Osteoblast (primary cell): Measurements from ENCODE around the gene RECQL5. TPM values are rescaled to one million over a fixed set of nuclear protein-coding genes. Genes with fewer than 3 reads are reported as not detected.

Source experiments
- DNase-seq: peaks from one replicate; pipeline ENCODE4 v3.0.0; 2011; ENCODE audit warnings: low spot score, mixed read lengths; ENCODE audit not compliant: insufficient read length; ENCODE audit errors: missing footprints
- H2AFZ ChIP-seq: 2 replicates; pipeline ENCODE4 v1.6.0; 2011; ENCODE audit warnings: mild to moderate bottlenecking, low read length
- H3K27ac ChIP-seq: 2 replicates; pipeline ENCODE4 v1.5.1; 2011; ENCODE audit warnings: mild to moderate bottlenecking, low read depth, low read length, moderate library complexity
- H3K27me3 ChIP-seq: 2 replicates; pipeline ENCODE4 v1.6.0; 2012; ENCODE audit warnings: mild to moderate bottlenecking, control low read depth, inconsistent platforms, low read length, moderate library complexity; ENCODE audit not compliant: insufficient read depth
- H3K36me3 ChIP-seq: 2 replicates; pipeline ENCODE4 v1.5.1; 2011; ENCODE audit warnings: mild to moderate bottlenecking, low read length, control low read depth, moderate library complexity; ENCODE audit not compliant: insufficient read depth
- H3K4me1 ChIP-seq: 2 replicates; pipeline ENCODE4 v1.5.1; 2011; ENCODE audit warnings: mild to moderate bottlenecking, low read length, control low read depth, moderate library complexity; ENCODE audit not compliant: insufficient read depth
- H3K4me2 ChIP-seq: 2 replicates; pipeline ENCODE4 v1.6.0; 2011; ENCODE audit warnings: mild to moderate bottlenecking, low read length; ENCODE audit not compliant: insufficient read depth
- H3K4me3 ChIP-seq: fragments of 200-600 bp; sonication (generic); 3 replicates; pipeline ENCODE4 v1.5.1; 2012; ENCODE audit warnings: mild to moderate bottlenecking, low read length, inconsistent platforms; ENCODE audit not compliant: insufficient read depth
- H3K79me2 ChIP-seq: 2 replicates; pipeline ENCODE4 v1.6.0; 2012; ENCODE audit warnings: mild to moderate bottlenecking, low read length, control low read depth, inconsistent platforms; ENCODE audit not compliant: insufficient read depth
- H3K9me3 ChIP-seq: 2 replicates; pipeline ENCODE4 v1.5.1; 2011; ENCODE audit warnings: low read depth, low read length, control low read depth
- H4K20me1 ChIP-seq: 2 replicates; pipeline ENCODE4 v1.6.0; 2012; ENCODE audit warnings: mild to moderate bottlenecking, low read length, control low read depth; ENCODE audit not compliant: insufficient read depth
- total RNA-seq: library from RNA; depleted of rRNA; stranded (reverse); fragments of >200 nt; gene quantifications from 2 replicates; pipeline ENCODE4 v1.2.3, GENCODE V29; 2012
- TF ChIP-seq, protein P1 (sequence below): IDR thresholded peaks from 2 replicates; pipeline ENCODE4 v1.5.1; 2011; ENCODE audit warnings: mild to moderate bottlenecking, low read depth, low read length, moderate library complexity; ENCODE audit errors: extremely low read depth

Gene RECQL5
- total RNA-seq, 1 donor: 17.7 TPM

DNA sequence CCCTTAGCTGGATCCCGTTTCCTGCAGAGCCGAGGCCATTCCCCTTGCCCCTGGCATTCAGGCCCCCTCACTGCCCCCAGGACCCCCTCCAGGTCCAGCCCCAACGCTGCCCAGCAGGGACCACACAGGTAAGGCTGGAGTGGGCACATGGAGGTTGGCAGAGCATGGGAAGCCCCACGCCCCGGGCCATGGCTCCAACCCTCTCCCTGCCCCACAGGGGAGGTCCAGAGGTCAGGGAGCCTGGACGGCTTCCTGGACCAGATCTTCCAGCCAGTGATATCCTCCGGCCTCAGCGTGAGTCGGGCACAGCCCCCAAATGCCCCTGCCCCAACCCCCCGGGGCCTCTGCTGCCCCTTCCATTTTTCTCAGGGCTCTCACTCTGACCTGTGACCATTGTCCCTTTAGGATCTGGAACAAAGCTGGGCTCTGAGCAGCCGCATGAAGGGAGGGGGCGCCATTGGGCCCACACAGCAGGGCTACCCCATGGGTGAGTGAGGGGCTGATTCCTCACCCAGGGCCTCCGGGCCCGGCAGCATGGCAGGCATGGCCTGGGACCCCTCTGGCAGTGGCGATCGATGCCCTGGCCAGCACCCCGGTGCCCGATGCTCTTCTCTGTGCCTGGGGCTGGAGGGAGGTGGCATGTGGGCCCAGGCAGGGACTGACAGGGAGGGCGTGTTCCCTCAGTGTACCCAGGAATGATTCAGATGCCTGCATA lies 52.2 kb downstream of the RECQL5 start:
- DNase-seq: no peak
- Histone ChIP-seq H3K4me1 (no peaks in the 10 kb centered on the region), H3K27me3 (no peaks in the 10 kb centered on the region), H3K9me3 (no peaks in the 10 kb centered on the region), H2AFZ (no peak overlapping the region), H3K4me2 (no peak overlapping the region), H3K36me3 (no peaks in the 10 kb centered on the region), H3K79me2 (no peaks in the 10 kb centered on the region), H3K4me3 (no peak overlapping the region), H4K20me1 (no peaks in the 10 kb centered on the region), H3K27ac (no peak overlapping the region)
- TF ChIP-seq, protein P1, sequence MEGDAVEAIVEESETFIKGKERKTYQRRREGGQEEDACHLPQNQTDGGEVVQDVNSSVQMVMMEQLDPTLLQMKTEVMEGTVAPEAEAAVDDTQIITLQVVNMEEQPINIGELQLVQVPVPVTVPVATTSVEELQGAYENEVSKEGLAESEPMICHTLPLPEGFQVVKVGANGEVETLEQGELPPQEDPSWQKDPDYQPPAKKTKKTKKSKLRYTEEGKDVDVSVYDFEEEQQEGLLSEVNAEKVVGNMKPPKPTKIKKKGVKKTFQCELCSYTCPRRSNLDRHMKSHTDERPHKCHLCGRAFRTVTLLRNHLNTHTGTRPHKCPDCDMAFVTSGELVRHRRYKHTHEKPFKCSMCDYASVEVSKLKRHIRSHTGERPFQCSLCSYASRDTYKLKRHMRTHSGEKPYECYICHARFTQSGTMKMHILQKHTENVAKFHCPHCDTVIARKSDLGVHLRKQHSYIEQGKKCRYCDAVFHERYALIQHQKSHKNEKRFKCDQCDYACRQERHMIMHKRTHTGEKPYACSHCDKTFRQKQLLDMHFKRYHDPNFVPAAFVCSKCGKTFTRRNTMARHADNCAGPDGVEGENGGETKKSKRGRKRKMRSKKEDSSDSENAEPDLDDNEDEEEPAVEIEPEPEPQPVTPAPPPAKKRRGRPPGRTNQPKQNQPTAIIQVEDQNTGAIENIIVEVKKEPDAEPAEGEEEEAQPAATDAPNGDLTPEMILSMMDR: no peak

- Histone ChIP-seq H3K79me2 (no peaks in the 10 kb centered on the region), H3K9me3 (no peaks in the 10 kb centered on the region), H2AFZ (no peak overlapping the region), H3K27ac (no peak overlapping the region), H3K4me3 (no peak overlapping the region), H3K36me3 (no peaks in the 10 kb centered on the region), H4K20me1 (no peaks in the 10 kb centered on the region), H3K27me3 (no peaks in the 10 kb centered on the region), H3K4me1 (no peaks in the 10 kb centered on the region), H3K4me2 (no peak overlapping the region)
- DNase-seq: no peak
- TF ChIP-seq, protein P1: no peak
Observed at GRCh38 chr17:75614006-75614405, 52.9 kb downstream of the RECQL5 start.

DNA sequence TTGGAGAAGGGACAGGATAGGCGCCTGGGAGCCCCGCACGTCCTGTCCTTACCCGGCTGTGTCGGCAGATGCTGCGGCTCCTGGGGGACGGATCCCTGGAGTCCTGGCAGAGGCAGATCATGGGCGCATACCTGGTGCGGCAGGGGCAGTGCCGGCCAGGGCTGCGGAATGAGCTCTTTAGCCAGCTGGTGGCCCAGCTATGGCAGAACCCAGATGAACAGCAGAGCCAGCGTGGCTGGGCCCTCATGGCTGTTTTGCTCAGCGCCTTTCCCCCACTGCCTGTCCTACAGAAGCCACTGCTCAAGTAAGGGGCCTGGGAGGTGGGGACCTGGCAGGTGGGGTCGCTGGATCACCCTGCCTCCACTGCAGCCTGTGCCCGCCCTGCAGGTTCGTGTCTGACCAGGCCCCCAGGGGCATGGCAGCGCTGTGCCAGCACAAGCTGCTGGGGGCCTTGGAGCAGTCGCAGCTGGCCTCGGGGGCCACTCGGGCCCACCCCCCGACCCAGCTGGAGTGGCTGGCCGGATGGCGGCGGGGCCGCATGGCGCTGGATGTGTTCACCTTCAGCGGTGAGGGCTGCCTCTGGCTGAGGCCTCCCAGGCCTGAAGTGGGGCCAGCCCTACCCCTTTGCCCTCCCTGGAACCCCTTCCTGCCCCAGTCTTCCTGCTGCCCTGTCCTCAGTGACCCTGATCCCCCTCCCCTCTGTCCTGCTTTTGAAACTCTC lies 53.9 kb downstream of the RECQL5 start:
- Histone ChIP-seq H3K36me3 (no peaks in the 10 kb centered on the region), H3K79me2 (no peaks in the 10 kb centered on the region), H3K4me1 (no peaks in the 10 kb centered on the region), H3K9me3 (no peaks in the 10 kb centered on the region), H3K4me2 (no peak overlapping the region), H3K4me3 (no peak overlapping the region), H4K20me1 (no peaks in the 10 kb centered on the region), H3K27ac (no peak overlapping the region), H2AFZ (no peak overlapping the region), H3K27me3 (no peaks in the 10 kb centered on the region)
- no peak for DNase-seq
- TF ChIP-seq, protein P1: no peak

GRCh38 chr17:75611851-75612429 lies 55.0 kb downstream of the RECQL5 start:
- Histone ChIP-seq H3K27ac (no peak overlapping the region), H3K4me1 (no peaks in the 10 kb centered on the region), H3K79me2 (no peaks in the 10 kb centered on the region), H3K9me3 (no peaks in the 10 kb centered on the region), H3K36me3 (no peaks in the 10 kb centered on the region), H3K27me3 (no peaks in the 10 kb centered on the region), H3K4me3 (no peak overlapping the region), H3K4me2 (no peak overlapping the region), H4K20me1 (no peaks in the 10 kb centered on the region), H2AFZ (no peak overlapping the region)
- TF ChIP-seq, protein P1: no peak
- no peak for DNase-seq
